ENCODE results near the gene LRRC37A3.
"Not testable (repeated sequence)": the region's sequence is repeated elsewhere in the genome, so short reads cannot be mapped to it uniquely, and the experiment has no call there.

- not testable (repeated sequence) for TF ChIP-seq CTCF, POLR2A (IDR thresholded peaks at IDR 0.05)
These were observed 4.0 kb downstream of the LRRC37A3 start for GRCh38 chr17:64915244-64915643.

Measured in prostate gland (tissue), 2 donors.